ENCODE measurements around the gene TBX19.

GRCh38 chr1:168266644-168267186 is 14.0 kb upstream of the TBX19 start:
- TF ChIP-seq CHD2 (IDR thresholded peaks at IDR 0.05; ENCODE audit: borderline replicate concordance, low read depth, low read length) (no peak), POLR2A (IDR thresholded peaks at IDR 0.05; ENCODE audit: low read depth, low read length) (no peak), CTCF (IDR thresholded peaks at IDR 0.05 in 2 of 3, conservative IDR thresholded peaks at IDR 0.05 in 1 of 3; ENCODE audit: control insufficient read depth in 2 of 3, extremely low read depth in 1 of 3, insufficient read depth in 1 of 3, low read depth in 3 of 3, low read length in 3 of 3) (no peak), SP1 (IDR thresholded peaks at IDR 0.05; ENCODE audit: low read depth, low read length) (no peak), CREB1 (IDR thresholded peaks at IDR 0.05; ENCODE audit: low read depth) (no peak)
- TF ChIP-seq, protein P1, sequence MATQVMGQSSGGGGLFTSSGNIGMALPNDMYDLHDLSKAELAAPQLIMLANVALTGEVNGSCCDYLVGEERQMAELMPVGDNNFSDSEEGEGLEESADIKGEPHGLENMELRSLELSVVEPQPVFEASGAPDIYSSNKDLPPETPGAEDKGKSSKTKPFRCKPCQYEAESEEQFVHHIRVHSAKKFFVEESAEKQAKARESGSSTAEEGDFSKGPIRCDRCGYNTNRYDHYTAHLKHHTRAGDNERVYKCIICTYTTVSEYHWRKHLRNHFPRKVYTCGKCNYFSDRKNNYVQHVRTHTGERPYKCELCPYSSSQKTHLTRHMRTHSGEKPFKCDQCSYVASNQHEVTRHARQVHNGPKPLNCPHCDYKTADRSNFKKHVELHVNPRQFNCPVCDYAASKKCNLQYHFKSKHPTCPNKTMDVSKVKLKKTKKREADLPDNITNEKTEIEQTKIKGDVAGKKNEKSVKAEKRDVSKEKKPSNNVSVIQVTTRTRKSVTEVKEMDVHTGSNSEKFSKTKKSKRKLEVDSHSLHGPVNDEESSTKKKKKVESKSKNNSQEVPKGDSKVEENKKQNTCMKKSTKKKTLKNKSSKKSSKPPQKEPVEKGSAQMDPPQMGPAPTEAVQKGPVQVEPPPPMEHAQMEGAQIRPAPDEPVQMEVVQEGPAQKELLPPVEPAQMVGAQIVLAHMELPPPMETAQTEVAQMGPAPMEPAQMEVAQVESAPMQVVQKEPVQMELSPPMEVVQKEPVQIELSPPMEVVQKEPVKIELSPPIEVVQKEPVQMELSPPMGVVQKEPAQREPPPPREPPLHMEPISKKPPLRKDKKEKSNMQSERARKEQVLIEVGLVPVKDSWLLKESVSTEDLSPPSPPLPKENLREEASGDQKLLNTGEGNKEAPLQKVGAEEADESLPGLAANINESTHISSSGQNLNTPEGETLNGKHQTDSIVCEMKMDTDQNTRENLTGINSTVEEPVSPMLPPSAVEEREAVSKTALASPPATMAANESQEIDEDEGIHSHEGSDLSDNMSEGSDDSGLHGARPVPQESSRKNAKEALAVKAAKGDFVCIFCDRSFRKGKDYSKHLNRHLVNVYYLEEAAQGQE (IDR thresholded peaks at IDR 0.05; ENCODE audit: low read depth, low read length) = no peak
